ENCODE results near the gene PCSK9.
"Not testable (repeated sequence)": the region's sequence is repeated elsewhere in the genome, so short reads cannot be mapped to it uniquely, and the experiment has no call there.

Gene PCSK9

DNA sequence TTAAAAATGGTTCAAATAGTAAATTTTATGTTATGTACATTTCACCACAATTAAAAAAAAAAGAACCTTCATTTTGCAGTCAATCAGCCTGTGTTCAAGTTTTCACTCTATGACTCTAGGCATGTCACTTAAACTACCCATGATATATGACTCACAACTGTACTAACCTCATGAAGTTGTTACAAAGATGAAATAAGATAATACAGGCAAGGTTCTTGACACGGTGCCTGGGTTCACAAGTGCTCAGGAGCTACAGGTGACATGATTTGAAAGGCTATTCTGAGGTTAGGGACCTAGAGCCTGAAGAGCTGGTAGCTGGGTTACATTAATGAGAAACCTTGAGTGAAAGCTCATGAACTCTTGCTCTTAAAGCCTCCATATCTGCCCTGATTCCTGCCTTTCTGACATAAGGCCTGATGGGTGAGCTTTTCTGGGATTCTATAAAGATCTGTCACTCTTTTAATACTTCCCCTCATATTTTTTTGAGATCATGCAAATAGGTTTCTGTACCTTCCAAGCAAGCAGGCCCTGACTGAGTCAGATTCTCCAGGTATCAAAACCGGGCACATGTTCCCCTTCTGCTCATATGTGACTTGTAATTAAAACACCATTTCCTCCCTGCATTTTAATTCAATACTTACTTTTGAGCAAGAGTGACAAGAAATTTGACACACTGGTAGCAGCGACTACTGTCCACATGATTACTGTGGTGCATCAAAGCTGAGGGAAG, 34.0 kb downstream of the PCSK9 start:
- no peak for FAIRE-seq
- DNase-seq (ENCODE audit: insufficient read length, low spot score): no peak

DNA sequence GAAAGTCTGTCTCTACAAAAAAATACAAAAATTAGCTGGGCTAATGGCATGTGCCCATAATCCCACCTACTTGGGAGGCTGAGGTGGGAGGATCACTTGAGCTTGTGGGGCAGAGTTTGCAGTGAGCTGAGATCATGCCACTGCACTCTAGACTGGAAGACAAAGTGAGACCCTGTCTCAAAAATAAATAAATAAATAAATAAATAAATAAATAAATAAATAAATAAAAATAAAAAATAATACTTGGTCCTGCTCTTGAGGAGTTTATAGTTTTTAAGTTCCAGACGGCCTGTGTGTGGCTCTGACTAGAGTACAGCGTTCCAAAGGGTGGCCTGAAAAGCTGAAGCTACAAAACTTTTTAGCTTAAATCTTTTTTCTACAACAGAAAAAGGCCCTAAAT, 35.1 kb downstream of the PCSK9 start:
- FAIRE-seq: no peak
- no peak for DNase-seq (ENCODE audit: insufficient read length, low spot score)

DNA sequence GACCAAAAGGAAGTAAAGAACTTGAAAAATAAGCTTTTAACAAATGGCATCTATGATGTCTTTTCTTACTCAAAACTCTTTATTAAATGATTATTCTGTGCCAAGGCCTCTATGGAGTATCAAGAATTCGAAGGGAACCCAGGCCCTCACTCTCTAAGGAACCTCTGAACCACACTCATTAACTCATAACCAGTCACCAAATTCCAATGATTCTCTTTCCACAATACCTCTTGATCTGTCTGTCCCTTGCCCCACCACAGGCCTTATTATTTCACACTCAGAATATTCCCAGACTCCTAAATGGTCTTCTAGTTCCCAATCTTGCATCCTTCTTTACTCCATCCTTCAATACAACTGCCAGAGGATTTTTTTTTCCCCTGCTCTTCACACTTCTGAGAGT, 37.0 kb downstream of the PCSK9 start:
- no peak for DNase-seq (ENCODE audit: insufficient read length, low spot score)
- FAIRE-seq: no peak

DNA sequence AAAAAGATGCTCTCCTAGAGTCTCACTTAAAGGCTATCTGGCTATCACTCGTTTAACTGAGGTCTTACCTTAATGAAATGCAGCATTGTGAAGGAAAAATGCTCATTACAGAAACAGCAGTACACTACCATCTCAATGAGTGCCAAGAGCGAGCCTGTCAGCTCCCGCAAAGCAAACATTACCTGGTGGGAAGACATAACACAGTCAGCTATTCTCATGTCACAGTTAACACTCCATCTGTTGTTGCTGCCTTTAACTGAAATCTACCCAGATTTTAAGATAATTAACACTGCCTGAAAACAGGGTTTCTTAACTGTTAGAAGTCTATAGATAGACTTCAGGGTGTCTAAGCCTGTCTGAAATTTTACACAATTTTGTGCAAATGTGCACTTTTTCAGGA, 39.1 kb downstream of the PCSK9 start:
- FAIRE-seq: no peak
- no peak for DNase-seq (ENCODE audit: insufficient read length, low spot score)

DNA sequence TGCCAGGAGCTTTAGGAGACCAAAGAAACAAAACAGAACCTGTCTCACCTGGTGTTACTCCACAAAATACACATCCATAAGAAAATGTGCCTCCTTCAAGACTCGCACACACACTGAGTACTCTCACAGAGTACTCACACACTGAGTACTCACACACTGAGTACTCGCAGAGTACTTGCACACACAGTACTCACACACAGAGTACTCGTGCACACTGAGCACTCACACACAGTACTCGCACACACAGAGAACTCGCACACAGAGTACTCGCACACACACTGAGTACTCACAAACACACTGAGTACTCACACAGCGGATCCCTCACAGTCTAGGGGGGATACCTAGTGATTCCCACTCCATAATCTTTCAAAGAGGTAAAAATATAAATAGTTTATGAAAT, 40.3 kb downstream of the PCSK9 start:
- FAIRE-seq: no peak
- DNase-seq (ENCODE audit: insufficient read length, low spot score): no peak

DNA sequence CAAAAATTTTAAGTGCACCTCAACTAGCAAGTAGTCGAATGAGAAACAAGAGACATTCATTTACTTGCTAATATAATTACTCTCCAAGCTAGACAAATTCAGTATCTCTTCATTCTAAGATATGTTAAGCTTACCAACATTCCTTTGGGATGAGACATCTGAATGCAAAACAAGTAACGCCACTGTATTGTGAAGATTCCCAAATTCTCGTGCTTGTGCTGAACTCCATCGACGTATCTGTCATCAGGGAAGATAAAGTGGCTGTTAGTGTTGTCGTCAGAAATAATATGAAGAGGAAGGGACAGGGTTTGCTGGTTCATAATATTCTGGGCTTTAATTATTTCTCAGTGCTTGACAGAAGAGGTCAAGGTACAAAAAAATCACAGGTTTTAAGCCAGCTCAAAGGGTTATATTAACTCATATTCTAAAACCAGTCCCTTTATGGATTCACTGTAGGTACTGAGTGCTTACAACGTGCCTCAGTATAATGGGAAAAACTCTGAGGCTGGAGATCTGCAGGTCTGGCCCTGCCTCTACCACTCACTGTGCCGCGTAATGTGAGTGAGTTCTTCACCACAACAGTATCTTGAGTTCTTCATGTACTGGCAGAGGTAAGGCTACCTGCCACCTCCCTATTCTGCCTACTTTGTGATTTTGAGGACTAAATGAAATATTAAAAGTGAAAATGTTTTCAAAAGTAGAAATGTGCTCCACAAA, 42.0 kb downstream of the PCSK9 start:
- DNase-seq (ENCODE audit: insufficient read length, low spot score): peak; percentile 68
- FAIRE-seq: no peak

DNA sequence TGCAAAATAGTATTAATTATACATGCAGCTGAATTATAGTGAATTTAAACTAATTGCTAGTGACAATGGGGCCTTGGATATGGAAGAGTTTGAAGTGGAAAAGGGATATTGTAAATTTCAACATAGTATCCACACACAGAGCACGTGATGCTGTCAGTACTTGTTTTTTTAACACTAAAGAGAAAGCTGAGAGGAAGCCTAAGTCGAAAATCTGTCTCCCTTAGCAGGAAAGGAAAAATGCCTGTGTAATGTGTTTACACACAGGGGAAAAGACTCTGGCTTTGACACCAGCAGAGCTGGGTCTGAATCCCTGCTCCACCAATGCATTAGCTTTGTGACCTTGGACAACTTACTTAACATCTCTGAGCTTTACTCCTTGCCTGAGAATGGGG, 42.6 kb downstream of the PCSK9 start:
- DNase-seq (ENCODE audit: insufficient read length, low spot score) (no peak), FAIRE-seq (no peak)

DNA sequence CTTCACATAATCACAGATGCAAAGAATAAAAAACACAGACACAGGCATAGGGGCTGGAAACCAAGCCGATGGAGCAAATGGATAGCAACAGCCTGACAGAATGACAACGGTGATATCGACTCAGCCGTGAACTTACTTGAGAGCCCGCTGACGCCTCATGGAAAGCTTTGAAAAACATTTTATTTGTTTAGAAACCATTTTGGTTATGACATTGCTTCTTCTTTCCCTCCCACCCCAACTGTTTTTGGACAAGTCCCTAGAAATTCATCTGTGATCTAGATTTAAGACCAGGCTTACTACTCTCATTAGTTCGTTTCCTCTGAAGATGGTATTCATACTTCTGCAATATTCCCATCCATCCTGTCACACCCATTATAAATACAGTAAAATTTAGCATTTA, 44.9 kb downstream of the PCSK9 start:
- no peak for FAIRE-seq
- no peak for DNase-seq (ENCODE audit: insufficient read length, low spot score)

DNA sequence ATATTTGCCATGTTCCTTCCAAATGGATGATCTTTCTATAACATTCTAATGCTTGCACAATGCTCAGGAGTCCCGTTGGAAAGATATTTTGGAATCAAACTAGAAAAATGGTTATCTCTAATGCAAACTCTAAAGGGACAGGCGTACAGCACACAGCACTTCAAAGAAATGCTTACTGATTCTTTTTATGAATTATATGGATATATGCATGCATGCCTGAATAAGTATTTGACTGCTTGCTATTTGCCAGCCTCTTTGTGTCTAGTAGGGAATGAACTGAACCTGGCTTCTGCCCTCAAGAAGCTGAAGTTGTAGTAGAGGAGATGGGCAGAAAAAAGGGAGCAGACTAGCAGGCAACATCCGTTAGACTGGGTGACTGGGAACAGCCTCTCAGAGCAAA, 48.1 kb downstream of the PCSK9 start:
- DNase-seq (ENCODE audit: insufficient read length, low spot score): no peak
- FAIRE-seq: no peak

DNA sequence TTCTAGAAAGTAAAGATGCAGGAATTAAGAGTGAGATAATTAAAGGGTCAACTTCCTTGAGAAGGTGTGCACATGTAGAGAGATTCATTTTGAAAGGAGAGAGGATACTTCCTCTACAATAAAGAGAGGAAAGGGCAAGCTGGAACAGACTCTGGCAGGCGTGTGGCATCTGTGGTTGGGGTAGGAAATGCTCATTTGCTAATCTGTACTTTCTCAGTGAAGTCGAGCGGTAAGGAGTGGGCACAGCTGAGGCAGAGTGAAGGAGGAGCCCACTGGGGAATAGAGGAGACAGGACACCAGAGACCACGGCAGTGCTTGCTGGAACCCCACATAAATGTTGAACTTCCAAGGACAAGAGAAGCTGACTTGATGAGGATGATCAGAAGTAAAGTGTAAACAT, 49.1 kb downstream of the PCSK9 start:
- FAIRE-seq (no peak), DNase-seq (ENCODE audit: insufficient read length, low spot score) (no peak)

DNA sequence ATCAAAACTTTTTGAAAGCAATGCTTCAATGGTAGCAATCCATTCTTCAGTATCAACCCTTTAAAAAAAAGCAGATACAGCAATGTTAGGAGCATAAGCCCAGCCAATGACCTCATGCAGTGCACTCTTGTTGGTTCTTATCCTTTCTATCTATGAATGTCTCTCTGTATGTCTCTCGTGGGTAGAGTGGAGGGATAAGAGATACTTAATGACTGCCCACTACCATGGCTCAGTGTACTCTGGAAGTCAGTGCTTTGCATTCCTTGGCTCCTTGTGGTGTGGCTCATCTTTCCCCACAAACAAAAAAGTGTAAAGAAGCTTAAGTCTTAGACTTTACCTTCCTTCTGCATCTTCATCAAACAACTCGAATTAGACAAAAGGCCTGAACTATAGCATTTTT, 50.3 kb downstream of the PCSK9 start:
- no peak for FAIRE-seq
- no peak for DNase-seq (ENCODE audit: insufficient read length, low spot score)

DNA sequence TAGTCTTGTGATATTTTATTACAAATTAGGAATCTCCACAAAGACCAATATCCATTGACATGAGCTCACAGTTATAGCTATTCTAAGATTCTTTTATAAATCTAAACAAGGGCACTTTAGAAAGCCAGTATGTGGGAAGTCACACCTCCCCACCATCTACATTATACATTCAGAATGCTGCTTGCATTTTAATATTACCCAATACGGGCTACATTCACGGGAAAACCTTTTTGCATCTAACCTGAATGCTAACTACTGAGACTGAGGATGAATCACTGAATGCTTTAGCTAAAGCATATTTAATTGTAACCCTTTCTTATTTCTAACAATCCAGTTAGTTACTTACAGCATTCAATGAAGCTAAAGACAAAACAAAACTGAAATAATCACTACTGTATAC, 53.1 kb downstream of the PCSK9 start:
- no peak for FAIRE-seq
- no peak for DNase-seq (ENCODE audit: insufficient read length, low spot score)

DNA sequence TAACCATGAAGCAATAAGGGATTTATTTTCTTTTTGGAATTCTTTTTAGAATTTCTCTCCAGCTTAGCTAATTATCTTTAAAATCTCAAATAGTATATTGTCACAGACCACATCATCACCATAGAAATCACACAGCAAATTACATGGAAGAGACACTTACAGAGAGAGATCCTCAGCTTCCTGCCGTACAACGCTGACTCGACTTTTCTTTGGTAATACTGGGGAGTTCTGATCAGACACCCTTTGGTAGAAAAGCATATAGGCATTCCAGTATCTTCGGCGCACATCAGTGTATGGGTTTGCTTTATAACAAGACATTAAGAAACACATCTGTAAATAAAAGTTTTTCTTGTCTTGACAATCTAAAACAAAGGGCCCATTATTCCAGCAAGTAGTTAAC, 55.7 kb downstream of the PCSK9 start:
- DNase-seq (ENCODE audit: insufficient read length, low spot score): no peak
- FAIRE-seq: no peak

DNA sequence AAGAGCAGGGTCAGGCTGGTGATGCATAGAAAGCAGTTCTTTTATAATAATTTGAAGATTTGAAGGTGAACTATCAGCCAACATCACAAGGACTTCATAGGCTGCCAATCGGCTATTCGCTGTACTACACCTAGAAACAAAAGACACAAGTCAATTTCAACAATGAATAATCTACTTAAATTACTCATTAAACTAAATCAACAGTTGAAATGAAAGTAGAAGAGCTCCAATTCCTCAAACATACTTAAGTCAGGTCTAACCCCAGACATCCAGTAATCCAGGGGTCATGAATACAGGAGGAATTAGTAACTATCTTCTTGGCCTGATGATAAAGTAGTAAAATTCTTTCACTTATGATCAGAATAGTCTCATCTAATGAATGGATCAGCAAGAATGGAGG, 64.5 kb downstream of the PCSK9 start:
- DNase-seq (ENCODE audit: insufficient read length, low spot score): no peak
- FAIRE-seq: no peak

DNA sequence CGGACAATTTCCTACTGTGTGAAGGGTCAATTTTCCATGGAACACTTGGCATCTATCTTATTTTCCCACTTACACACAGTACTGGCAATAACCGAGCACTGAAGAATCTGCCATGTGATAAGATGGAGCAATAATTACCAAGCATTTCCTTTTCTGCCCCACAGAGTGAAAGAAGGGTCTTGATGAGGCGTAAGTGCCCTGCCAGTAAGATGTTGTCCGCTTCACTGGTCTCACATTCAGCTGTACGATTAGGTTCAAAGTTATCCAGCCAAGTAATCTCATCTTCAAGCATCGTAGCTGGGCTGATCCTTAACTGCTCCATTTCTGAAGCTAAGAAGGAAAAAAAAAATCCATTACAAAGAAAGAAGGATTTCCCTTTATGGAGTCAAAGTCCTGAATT, 67.8 kb downstream of the PCSK9 start:
- DNase-seq (ENCODE audit: insufficient read length, low spot score): no peak
- FAIRE-seq: no peak

DNA sequence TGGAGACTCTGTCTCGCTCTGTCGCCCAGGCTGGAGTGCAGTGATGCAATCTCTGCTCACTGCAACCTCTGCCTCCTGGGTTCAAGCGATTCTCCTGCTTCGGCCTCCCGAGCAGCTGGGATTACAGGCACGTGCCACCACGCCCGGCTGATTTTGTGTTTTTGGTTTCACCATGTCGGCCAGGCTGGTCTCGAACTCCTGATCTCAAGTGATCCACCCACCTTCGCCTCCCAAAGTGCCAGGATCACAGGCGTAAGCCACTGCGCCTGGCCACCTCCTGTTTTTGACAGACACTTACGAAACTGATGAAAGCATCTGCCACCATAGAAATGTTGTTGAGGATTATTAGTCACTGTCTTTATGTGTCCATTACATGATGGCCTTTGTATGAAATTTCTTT, 69.7 kb downstream of the PCSK9 start:
- DNase-seq (ENCODE audit: insufficient read length, low spot score); FAIRE-seq: not testable (repeated sequence)
